KBM-7 (cell line): ENCODE measurements around the gene KIF7.

ENCODE experiments used
- DNase-seq: peaks from one replicate; pipeline ENCODE4 v3.0.0-alpha.2; 2015
- in situ Hi-C: fragments of 300-500 bp; cut with MboI; formaldehyde crosslinking; loops from 2 replicates; pipeline ENCODE4 v1.14.3; 2020; ENCODE audit warnings: low sequenced_read_pairs, low pct_unique_long_range_greater_than_20kb, mixed read lengths

Gene KIF7

GRCh38 chr15:89672221-89673164 lies 17.2 kb upstream of the KIF7 start:
- in situ Hi-C loops: no loop called here

DNA sequence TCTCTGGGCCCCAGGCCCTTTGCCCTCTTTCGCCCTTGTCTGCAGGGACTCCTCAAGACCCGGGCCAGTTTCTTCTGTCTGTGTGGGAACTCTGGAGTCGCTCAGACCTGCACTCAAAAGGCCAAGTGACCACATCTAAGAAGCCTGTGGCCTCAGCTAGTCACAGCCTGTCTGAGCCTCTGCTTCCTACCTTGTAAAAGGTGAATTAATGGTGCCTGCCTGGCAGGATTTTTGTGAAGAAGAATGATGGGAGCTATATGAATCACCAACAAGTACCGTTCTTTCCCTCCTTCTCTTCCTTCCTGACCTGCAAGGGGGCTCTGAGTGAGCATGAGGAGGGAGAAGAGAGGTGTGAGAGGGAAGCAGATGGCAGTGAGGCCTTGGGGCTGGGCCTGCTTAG lies 16.4 kb upstream of the KIF7 start:
- in situ Hi-C loops: no loop called here
- DNase-seq: no peak

More at GRCh38 chr15:89672221-89673164, 17.2 kb upstream of the KIF7 start:
- DNase-seq: no peak

GRCh38 chr15:89670971-89671560 lies 15.8 kb upstream of the KIF7 start:
- DNase-seq: no peak

DNA sequence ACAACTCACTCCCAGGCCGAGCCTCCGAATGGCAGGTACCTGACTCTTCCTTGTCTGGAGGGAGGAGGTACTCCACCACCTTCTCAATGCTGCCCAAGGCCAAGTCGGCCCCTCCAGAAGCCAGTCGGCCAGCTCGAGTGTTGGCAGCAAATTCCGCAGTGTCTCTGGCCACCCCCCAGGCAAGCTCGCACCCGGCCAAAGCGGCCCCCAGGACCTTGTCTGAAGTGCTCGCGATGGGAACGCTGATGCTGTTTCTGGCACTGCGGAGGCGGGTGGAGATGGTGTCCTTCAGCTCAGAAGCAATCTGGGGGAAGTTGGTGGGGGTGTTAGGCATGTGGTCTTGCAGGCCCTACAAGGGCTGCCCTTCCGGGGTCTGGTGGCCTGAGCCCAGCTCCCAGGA lies 14.7 kb upstream of the KIF7 start:
- in situ Hi-C loops: no loop called here
- DNase-seq: no peak

More at GRCh38 chr15:89670971-89671560, 15.8 kb upstream of the KIF7 start:
- in situ Hi-C loops: no loop called here

DNA sequence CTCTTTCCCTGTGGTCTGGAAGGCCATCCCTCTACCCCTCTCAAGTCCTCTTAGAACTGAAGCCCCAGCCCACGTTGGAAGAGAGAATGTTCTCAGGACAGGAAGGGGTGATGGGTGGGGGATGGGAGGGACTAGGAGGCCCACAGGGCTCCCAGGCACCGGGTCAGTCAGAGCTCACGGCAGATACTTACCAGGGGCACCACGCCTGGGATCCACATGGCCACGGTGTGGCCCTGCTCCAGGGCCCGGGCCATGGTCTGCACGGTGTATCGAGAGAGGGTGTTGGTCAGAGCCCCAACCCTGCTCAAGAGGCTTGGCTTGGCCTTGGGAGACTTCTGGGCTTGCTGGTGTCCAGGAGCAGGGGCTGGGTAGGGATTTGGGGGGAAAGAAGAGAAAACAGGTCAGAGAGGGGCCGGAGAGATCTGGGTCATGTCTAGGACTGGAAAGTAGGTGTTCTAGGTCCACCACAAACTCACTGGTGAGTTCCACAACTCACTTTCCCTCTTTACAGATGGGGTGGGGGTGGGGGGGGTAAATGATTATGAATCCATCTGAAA lies 14.1 kb upstream of the KIF7 start:
- no peak for DNase-seq
- in situ Hi-C loops: no loop called here

DNA sequence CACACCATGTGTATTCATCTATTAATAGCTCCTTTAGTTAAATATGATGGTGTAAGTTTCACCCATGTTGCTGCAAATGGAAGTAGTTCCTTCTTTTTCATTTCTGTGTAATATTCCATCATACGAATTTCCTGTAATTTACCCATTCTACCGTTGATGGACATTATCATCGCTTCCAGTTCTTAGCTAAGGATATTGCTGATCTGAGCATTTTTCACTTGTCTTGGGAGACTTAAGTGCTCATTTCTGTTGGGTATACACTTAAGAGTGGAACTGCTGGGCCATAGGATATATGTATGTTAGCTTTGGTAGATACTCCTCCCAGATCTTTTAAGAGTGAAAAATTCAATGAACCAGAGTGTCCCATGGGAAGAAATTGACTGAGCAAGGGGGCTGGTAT lies 12.9 kb upstream of the KIF7 start:
- no peak for DNase-seq
- in situ Hi-C loops: no loop called here

DNA sequence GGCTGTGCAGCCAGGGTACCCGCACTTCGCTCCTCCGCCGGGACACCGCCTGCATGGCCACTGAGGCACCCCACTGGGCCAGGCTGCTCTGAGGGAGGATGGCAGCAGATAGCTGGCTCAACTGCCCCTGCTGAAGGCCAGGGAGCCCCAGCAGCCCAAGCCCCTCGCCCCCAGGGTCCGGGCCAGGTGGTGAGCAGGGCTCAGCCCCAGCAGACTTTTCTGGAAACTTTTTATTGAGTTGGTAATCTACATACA lies 12.4 kb upstream of the KIF7 start:
- DNase-seq: no peak
- in situ Hi-C loops: no loop called here

DNA sequence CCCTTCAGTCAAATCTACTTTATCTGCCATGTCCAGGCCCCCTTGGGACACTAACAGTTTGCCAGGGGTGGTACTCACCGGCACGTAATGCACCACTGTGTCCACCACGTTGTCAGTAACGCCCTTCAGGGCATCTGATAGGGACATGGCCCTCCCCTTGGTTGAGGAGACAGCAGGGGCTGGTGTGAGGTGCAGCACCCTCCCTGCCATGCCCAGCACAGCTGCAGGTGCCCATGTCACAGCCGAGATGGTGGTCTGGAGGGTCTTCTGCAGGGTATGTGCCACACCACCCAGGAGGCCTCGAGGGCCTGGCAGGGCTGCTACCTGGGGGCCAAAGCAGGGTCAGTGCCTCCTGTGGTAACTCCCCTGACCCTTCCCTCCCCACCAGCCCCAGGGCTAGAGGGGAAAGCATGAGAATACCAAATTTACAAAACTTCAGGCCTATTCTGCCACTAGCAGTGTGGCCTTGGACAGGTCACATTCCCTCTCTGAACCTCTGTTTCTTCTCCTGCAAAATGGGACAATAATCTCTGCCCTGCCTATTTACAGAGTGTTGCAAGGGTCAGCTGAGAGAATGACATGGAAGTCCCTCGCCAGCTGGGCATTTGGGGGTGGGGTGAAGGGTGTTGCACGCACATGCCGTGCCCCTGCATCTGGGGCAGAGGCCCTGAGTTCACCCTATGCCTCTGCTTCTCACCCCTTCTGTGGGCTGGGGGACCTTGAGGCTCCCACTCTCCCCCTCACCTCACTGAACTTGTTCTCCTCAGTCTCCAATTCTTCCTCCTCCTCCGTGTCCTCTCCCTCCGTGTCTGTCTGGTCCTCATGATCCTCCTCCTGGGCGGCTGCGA lies 11.8 kb upstream of the KIF7 start:
- DNase-seq: no peak
- in situ Hi-C loops: no loop called here

GRCh38 chr15:89666184-89666857 lies 11.1 kb upstream of the KIF7 start:
- DNase-seq: no peak
- in situ Hi-C loops: no loop called here

DNA sequence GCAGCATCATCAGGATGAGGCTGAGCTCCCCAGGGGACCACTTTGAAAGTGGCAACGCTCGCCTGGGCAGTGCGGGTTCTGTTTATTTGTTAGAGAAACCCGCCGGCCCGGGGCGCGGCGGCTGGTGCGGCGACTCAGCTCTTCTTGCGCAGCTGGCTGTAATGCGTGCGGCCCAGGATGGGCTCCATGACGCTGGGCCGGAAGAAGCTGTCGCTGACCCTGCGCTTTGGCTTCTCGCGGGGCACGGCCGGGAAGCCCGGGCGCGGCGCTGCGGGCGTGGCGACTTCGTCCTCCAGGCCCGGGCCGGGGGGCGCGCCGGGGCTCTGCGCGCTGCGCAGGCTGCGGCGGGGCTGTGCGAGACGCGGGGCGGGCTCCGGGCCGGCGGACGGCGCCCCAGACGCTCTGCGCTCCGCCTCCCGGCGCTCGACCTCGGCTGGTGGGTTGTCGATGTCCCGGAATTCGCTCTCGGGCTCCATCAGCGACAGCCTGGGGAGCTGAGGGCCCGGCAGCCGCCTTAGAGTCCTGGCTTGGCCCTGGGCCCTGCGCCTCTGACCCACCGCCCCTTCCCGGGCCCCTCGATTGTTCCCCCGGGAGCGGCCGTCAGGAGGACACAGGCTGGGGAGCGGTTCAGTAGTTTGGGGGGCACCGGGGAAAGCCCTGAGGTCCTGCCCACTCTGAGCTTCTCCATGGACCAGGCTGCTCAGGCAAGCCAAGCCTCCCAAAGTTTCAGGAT lies 10.3 kb upstream of the KIF7 start:
- in situ Hi-C loops: no loop called here
- no peak for DNase-seq

- DNase-seq: no peak
- in situ Hi-C loops: no loop called here
Observed at GRCh38 chr15:89664441-89665350, 9.4 kb upstream of the KIF7 start.

DNA sequence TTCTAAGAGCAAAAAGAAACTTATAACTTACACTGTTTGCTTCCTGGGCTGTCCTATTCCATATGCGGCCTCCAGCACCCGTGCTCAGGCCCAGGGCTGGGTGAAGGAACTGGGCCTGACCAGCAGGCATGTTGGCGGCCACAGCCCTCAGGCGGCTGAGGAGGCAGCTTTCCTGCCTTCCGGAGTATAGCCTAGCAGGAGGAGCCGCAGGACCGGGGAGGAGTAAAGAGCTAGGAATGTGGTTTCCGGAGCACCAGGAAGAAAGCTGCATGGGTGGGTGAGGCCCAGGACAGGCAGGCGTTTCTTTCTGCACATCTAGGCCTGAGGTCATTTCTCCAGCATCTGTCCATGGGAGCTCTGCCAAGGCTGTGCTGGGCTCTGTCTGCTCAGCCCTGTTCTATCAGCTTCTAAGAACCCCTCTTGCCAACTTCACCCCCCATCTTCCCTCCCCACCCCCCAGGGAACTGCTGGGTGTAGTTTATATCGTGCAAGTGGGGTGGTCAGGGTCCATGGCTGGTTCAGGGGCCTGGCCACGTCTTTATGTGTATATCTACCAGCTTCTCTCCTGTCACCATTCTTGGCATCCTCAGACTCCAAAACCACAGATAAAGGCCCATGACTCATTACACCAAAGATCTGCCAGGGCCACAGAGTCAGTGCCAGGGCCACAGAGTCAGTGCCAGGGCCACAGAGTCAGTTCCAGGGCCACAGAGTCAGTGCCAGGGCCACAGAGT lies 7.8 kb upstream of the KIF7 start:
- in situ Hi-C loops: no loop called here
- DNase-seq: no peak

GRCh38 chr15:89660556-89660955 lies 5.3 kb upstream of the KIF7 start:
- no peak for DNase-seq

DNA sequence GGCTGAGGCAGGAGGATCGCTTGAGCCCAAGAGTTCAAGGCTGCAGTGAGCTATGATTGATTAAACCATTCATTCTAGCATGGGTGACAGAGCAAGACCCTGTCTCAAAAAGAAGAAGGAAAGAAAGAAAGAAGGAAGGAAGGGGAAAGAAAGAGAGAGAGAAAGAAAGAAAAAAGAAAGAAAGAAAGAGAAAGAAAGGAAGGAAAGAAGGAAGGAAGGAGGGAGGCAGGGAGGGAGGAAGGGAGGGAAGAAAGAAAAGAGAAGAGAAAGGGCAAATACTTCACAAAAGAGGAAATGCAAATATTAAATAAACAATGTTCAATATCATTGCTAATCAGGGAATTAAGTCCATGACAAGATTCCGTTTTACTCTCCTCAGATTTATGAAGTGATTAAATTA lies 4.0 kb upstream of the KIF7 start:
- in situ Hi-C loops: no loop called here
- no peak for DNase-seq

More at GRCh38 chr15:89660556-89660955, 5.3 kb upstream of the KIF7 start:
- in situ Hi-C loops: no loop called here

DNA sequence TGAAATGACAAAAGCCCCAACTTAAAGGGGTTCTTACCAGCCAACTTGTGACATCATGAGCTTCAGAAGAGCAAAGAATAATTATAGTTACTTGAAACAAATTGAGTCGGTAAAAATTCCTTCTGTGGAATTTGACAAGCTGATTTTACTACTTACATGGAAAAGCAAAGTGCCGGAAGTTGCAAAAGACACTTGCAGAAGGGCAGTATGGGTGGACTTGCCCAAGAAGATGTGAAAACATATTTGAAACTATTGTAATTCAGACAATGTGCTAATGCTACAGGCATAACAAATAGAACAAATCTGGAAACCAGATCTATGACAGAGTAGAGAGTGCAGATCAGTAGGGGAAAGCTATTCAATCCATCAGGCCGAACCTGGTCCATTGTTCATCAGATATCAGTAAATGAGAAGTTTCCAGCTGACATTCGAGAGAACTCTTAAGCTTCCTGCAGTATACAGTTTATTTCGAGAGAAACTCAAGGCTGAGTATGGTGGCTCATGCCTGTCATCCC lies 2.5 kb upstream of the KIF7 start:
- no peak for DNase-seq
- in situ Hi-C loops: no loop called here

GRCh38 chr15:89656116-89656815 lies 999 bp upstream of the KIF7 start:
- no peak for DNase-seq
- in situ Hi-C loops: no loop called here
